ENCODE measurements around the gene RTN1. TPM values are rescaled to one million over a fixed set of nuclear protein-coding genes. Genes with fewer than 3 reads are reported as not detected.

The RTN1 gene
- total RNA-seq, 6 experiments from 2014 or later: 0.37 to 1.9 (median 0.53) TPM

DNA sequence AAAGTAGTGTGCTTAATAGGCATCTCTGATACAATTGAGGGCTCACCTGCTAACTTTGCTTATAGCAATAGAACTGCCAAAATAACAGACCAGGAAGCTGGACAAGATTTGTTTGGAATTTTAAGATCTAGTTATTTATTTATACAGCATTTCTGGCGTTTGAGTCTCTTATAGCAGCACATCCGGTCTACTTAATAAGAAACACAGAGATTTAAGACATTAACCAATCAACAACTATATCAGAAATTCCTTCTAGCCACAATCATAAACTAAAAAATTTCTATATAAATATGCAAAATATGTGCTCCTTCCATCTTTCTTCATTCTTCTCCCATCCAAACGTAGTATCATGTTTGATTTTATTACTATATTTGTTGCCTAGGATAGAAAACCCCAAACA, 2.6 kb downstream of the RTN1 start:
- peaks cover 0 to 8% (median 0%) of the 10 kb centered on the region in 4 donors for H3K4me1 ChIP-seq
- no peak overlapping the region for H3K4me3 ChIP-seq
- ATAC-seq (no peak), DNase-seq (no peak)
- H3K27ac ChIP-seq: no peak overlapping the region
- intact Hi-C loops (cut with DNase I): no loop called here
- no peaks in the 10 kb centered on the region for H3K36me3 ChIP-seq
- H3K27me3 ChIP-seq: peaks cover 0 to 14% of the 10 kb centered on the region in 2 donors
- H3K9me3 ChIP-seq: no peaks in the 10 kb centered on the region
- TF ChIP-seq, protein P1, sequence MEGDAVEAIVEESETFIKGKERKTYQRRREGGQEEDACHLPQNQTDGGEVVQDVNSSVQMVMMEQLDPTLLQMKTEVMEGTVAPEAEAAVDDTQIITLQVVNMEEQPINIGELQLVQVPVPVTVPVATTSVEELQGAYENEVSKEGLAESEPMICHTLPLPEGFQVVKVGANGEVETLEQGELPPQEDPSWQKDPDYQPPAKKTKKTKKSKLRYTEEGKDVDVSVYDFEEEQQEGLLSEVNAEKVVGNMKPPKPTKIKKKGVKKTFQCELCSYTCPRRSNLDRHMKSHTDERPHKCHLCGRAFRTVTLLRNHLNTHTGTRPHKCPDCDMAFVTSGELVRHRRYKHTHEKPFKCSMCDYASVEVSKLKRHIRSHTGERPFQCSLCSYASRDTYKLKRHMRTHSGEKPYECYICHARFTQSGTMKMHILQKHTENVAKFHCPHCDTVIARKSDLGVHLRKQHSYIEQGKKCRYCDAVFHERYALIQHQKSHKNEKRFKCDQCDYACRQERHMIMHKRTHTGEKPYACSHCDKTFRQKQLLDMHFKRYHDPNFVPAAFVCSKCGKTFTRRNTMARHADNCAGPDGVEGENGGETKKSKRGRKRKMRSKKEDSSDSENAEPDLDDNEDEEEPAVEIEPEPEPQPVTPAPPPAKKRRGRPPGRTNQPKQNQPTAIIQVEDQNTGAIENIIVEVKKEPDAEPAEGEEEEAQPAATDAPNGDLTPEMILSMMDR (IDR thresholded peaks at IDR 0.05): no peak
- no peak for TF ChIP-seq POLR2A (IDR thresholded peaks at IDR 0.05)
- WGBS (ENCODE audit: insufficient coverage, low coverage, low lambda C conversion rate, missing lambda C conversion rate): 36% methylated on average over 3 of the region's 3 CpGs

DNA sequence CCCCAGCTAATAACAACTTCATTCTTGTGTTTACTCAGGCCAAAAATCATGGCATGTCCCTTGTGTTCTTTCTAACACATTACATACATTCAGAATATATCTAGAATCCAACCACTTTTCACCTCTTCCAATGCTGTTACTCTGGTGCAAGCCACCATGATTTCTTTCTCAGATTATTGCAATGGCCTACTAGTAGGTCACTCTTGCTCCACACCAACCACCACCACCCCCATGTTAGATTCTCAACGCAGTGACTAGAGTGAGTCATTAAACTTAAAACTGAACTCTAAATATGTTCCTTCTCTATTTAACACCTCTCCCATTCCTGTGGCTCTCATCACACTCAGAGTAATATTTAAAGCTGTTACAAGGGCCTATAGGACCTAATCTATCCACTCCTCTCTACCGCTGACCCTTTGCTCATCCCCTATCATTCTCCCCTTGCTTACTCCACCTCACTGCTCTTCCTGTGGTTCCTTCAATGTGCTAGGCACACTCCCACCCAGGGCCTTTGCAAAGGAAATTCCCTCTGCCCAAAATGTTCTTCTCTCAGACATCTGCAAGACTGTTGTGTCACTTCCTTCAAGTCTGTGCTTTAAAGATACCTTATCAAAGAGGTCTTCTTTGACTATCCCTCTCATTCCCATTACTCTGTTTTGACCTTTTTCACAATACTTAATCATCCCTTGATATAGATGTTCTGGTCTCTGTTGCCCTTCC, 6.6 kb downstream of the RTN1 start:
- DNase-seq: no peak
- intact Hi-C loops (cut with DNase I): no loop called here
- 88% methylated on average over 2 of the region's 2 CpGs for WGBS (ENCODE audit: insufficient coverage, low coverage, low lambda C conversion rate, missing lambda C conversion rate)

DNA sequence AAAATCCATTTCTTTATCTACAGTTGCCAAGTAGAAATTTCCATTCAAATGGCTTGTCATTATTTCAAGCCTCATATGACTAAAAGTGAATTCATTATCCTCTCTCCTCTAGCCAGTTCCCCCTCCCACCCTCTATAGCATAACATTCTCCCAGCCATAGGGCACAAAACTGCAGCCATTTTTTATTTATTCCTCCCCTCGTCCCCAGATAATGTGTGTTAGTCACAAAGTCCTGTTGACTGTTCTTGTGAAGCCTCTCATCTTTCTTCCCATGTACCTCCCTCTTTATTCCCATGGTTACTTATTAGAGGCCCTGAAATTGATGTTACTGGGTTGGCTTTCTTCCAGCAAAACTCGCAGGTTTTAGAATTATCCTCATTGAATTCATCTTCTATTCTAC, 13.2 kb downstream of the RTN1 start:
- Histone ChIP-seq H3K36me3 (no peaks in the 10 kb centered on the region), H3K9me3 (no peaks in the 10 kb centered on the region), H3K27me3 (no peaks in the 10 kb centered on the region), H3K4me1 (peaks cover 0 to 5% (median 0%) of the 10 kb centered on the region in 4 donors), H3K4me3 (no peak overlapping the region), H3K27ac (no peak overlapping the region)
- TF ChIP-seq, protein P1 (IDR thresholded peaks at IDR 0.05): no peak
- TF ChIP-seq POLR2A (IDR thresholded peaks at IDR 0.05): no peak
- DNase-seq (no peak), ATAC-seq (no peak)
- intact Hi-C loops (cut with DNase I): no loop called here
- 59% methylated on average over 2 of the region's 2 CpGs for WGBS (ENCODE audit: insufficient coverage, low coverage, low lambda C conversion rate, missing lambda C conversion rate)

More for the DNA sequence above, 6.6 kb downstream of the RTN1 start:
- Histone ChIP-seq H3K36me3 (no peaks in the 10 kb centered on the region), H3K27ac (no peak overlapping the region), H3K4me1 (no peaks in the 10 kb centered on the region), H3K9me3 (no peaks in the 10 kb centered on the region), H3K27me3 (peaks cover 0 to 5% of the 10 kb centered on the region in 2 donors), H3K4me3 (no peak overlapping the region)
- TF ChIP-seq, protein P1 (IDR thresholded peaks at IDR 0.05): no peak
- ATAC-seq: no peak

DNA sequence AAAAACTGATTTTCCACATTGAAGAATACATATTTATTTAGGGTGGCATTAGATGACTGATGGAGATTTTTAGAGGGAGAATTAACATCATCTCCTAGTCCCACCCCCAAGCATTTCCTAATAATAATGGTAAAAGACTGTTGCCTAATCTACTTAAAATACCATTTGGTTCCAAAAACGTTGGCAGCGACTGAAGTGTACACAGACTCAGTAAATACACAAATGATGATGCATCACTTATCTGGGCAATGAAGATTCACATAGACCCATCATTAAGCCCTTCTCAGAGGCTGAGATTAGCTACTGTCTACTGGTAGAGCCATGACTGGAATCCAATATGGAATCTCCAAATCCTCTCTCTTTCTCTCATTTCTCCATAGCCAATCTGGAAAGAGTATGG, 18.2 kb downstream of the RTN1 start:
- DNase-seq (no peak), ATAC-seq (peak; percentile 89 to 94 (median 91))
- intact Hi-C loops (cut with DNase I): no loop called here
- Histone ChIP-seq H3K9me3 (no peaks in the 10 kb centered on the region), H3K36me3 (no peaks in the 10 kb centered on the region), H3K27me3 (no peaks in the 10 kb centered on the region), H3K4me3 (no peak overlapping the region), H3K4me1 (peaks cover 0 to 21% (median 1%) of the 10 kb centered on the region in 4 donors), H3K27ac (no peak overlapping the region)
- WGBS (ENCODE audit: insufficient coverage, low coverage, low lambda C conversion rate, missing lambda C conversion rate): 5% methylated on average over 2 of the region's 2 CpGs
- TF ChIP-seq POLR2A (IDR thresholded peaks at IDR 0.05): no peak
- TF ChIP-seq, protein P1 (IDR thresholded peaks at IDR 0.05): no peak
